GM21619 (cell line): ENCODE results near the gene SMPDL3A.

ENCODE experiments used
- ATAC-seq: cut with Tn5 transposase; IDR thresholded peaks from one replicate; pipeline ENCODE4 v1.9.1; 2021; ENCODE audit not compliant: unreplicated experiment

Gene SMPDL3A

GRCh38 chr6:122772724-122773415 is 16.2 kb upstream of the SMPDL3A start:
- no peak for ATAC-seq

GRCh38 chr6:122775975-122776374 is 13.1 kb upstream of the SMPDL3A start:
- no peak for ATAC-seq

- no peak for ATAC-seq
Observed at GRCh38 chr6:122778302-122778701, 10.8 kb upstream of the SMPDL3A start.

GRCh38 chr6:122778985-122779661 is 9.9 kb upstream of the SMPDL3A start:
- ATAC-seq = no peak

GRCh38 chr6:122779667-122780066 is 9.4 kb upstream of the SMPDL3A start, which contains the start of gene FABP7:
FABP7 (plus strand) TSS chr6:122779716; CDS start chr6:122779795, 79 bp downstream.
- ATAC-seq = no peak

GRCh38 chr6:122780114-122780513 is 8.9 kb upstream of the SMPDL3A start:
- ATAC-seq = no peak

GRCh38 chr6:122781716-122782115 is 7.3 kb upstream of the SMPDL3A start:
- no peak for ATAC-seq

GRCh38 chr6:122783401-122783800 is 5.7 kb upstream of the SMPDL3A start:
- ATAC-seq = no peak

- no peak for ATAC-seq
Observed at GRCh38 chr6:122785891-122786290, 3.2 kb upstream of the SMPDL3A start.

GRCh38 chr6:122787721-122788120 is 1.3 kb upstream of the SMPDL3A start:
- no peak for ATAC-seq

- no peak for ATAC-seq
Observed at GRCh38 chr6:122788208-122788607, 850 bp upstream of the SMPDL3A start.

GRCh38 chr6:122788663-122789181 is 336 bp upstream of the SMPDL3A start:
- ATAC-seq = no peak

GRCh38 chr6:122790028-122790422 is 967 bp downstream of the SMPDL3A start:
- ATAC-seq = no peak

- ATAC-seq = no peak
Observed at GRCh38 chr6:122790423-122791309, 1.6 kb downstream of the SMPDL3A start.

GRCh38 chr6:122791310-122791679 is 2.2 kb downstream of the SMPDL3A start:
- no peak for ATAC-seq

GRCh38 chr6:122792766-122793165 is 3.7 kb downstream of the SMPDL3A start:
- ATAC-seq = no peak

- no peak for ATAC-seq
Observed at GRCh38 chr6:122797537-122797936, 8.5 kb downstream of the SMPDL3A start.

- peak; percentile 90 for ATAC-seq
Observed at GRCh38 chr6:122798099-122798641, 9.1 kb downstream of the SMPDL3A start.

- no peak for ATAC-seq
Observed at GRCh38 chr6:122799140-122799745, 10.2 kb downstream of the SMPDL3A start.

- ATAC-seq = no peak
Observed at GRCh38 chr6:122799916-122800686, 11.0 kb downstream of the SMPDL3A start.
